Central memory CD8-positive, alpha-beta T cell (primary cell): ENCODE measurements around the gene RASSF5.

Experiments used
- ATAC-seq: fragments of 150-1000 bp; cut with Tn5 transposase; replicated peaks from 2 replicates; pipeline ENCODE4 v1.10.0; 2022; ENCODE audit warnings: mild to moderate bottlenecking, moderate FRiP score, moderate number of reproducible peaks; ENCODE audit not compliant: poor library complexity, severe bottlenecking; ENCODE audit errors: extremely low read depth
- DNase-seq, 2 donors: peaks; one replicate each; pipeline ENCODE4 v3.0.0; 2021; ENCODE audit warnings: low spot score in 2 of 2
- H3K27ac Mint-ChIP-seq: one replicate; pipeline ENCODE4 v1.8.0; 2022; ENCODE audit warnings: low read depth, mild to moderate bottlenecking, moderate library complexity, mixed read lengths
- H3K27me3 Mint-ChIP-seq: one replicate; pipeline ENCODE4 v1.8.0; 2022; ENCODE audit warnings: mixed read lengths
- H3K36me3 Mint-ChIP-seq: one replicate; pipeline ENCODE4 v1.8.0; 2022; ENCODE audit warnings: mild to moderate bottlenecking, moderate library complexity, mixed read lengths; ENCODE audit not compliant: insufficient read depth
- H3K4me1 Mint-ChIP-seq: one replicate; pipeline ENCODE4 v1.8.0; 2022; ENCODE audit warnings: mixed read lengths
- H3K4me3 Mint-ChIP-seq: one replicate; pipeline ENCODE4 v1.8.0; 2022; ENCODE audit warnings: mild to moderate bottlenecking, moderate library complexity, mixed read lengths
- H3K9me3 Mint-ChIP-seq: one replicate; pipeline ENCODE4 v1.8.0; 2022; ENCODE audit warnings: mixed read lengths

RASSF5 gene

DNA sequence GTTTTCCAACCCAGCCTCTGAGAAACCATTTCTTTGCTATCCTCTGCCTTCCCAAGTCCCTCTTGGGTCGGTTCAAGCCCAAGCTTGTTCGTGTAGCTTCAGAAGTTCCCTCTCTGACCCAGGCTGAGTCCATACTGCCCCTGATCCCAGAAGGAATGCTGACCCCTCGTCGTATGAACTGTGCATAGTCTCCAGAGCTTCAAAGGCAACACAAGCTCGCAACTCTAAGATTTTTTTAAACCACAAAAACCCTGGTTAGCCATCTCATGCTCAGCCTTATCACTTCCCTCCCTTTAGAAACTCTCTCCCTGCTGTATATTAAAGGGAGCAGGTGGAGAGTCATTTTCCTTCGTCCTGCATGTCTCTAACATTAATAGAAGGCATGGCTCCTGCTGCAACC lies 81.2 kb downstream of the RASSF5 start:
- DNase-seq = no peak
- Mint-ChIP-seq H3K27me3 (no peaks in the 10 kb centered on the region), H3K9me3 (no peaks in the 10 kb centered on the region), H3K4me3 (no peak overlapping the region), H3K4me1 (peaks cover 48% of the 10 kb centered on the region), H3K36me3 (peaks cover 73% of the 10 kb centered on the region), H3K27ac (peak overlapping the region; percentile 67)
- ATAC-seq = no peak

GRCh38 chr1:206589206-206589605 lies 81.9 kb downstream of the RASSF5 start:
- ATAC-seq = no peak
- Mint-ChIP-seq H3K4me1 (peaks cover 48% of the 10 kb centered on the region), H3K36me3 (peaks cover 65% of the 10 kb centered on the region), H3K9me3 (no peaks in the 10 kb centered on the region), H3K27me3 (no peaks in the 10 kb centered on the region), H3K4me3 (no peak overlapping the region), H3K27ac (peak overlapping the region; percentile 67)
- no peak for DNase-seq

- Mint-ChIP-seq H3K27me3 (no peaks in the 10 kb centered on the region), H3K4me1 (peaks cover 47% of the 10 kb centered on the region), H3K4me3 (no peak overlapping the region), H3K27ac (peak overlapping the region; percentile 55), H3K9me3 (no peaks in the 10 kb centered on the region), H3K36me3 (peaks cover 69% of the 10 kb centered on the region)
- DNase-seq (no peak), ATAC-seq (peak; percentile 89)
These were observed 82.9 kb downstream of the RASSF5 start for GRCh38 chr1:206590025-206590758.

DNA sequence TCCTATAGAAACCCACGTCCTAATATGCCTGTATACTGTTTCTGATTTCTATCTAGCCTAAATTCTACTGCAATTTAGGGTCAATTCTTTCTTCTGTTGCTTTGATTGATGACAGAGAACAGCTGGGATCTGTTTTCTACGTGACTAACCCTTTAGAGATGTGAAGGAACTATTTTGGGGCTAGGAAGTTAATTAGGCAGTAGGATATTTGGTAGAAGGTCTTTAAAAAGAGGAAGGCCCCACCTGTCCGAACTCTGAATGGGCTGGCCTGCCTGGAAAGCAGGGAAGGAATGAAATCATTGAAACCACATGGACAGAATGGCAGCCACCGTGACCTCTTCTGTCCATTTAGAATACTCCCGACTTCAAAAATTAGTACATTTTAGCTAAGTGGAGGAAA lies 83.9 kb downstream of the RASSF5 start:
- DNase-seq (no peak), ATAC-seq (no peak)
- Mint-ChIP-seq H3K27me3 (no peaks in the 10 kb centered on the region), H3K27ac (peak overlapping the region; percentile 55), H3K4me1 (peaks cover 45% of the 10 kb centered on the region), H3K4me3 (no peak overlapping the region), H3K36me3 (peaks cover 68% of the 10 kb centered on the region), H3K9me3 (no peaks in the 10 kb centered on the region)

DNA sequence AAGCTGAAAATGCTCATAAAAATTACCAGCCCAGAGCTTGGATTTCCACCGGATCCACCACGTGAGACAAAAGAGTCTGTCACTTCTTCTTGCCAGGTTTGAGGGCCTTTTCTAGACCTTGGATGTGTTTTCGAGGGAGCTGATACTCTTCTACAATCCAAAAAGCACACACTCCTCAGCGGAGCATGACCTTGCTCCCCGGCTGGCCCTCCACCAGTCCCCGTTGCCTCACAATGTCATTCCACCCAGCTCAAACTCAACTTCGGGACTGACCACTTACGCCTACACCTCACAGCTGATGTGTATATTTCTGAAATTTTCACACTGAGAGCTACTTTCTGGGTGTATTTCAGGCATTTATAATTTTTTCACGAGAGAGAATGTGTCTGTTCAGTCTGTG lies 84.4 kb downstream of the RASSF5 start:
- DNase-seq = no peak
- Mint-ChIP-seq H3K9me3 (no peaks in the 10 kb centered on the region), H3K27ac (peak overlapping the region; percentile 88), H3K4me3 (no peak overlapping the region), H3K36me3 (peaks cover 65% of the 10 kb centered on the region), H3K4me1 (peaks cover 45% of the 10 kb centered on the region), H3K27me3 (no peaks in the 10 kb centered on the region)
- ATAC-seq = no peak

GRCh38 chr1:206593351-206593925 lies 86.1 kb downstream of the RASSF5 start:
- Mint-ChIP-seq H3K4me3 (no peak overlapping the region), H3K36me3 (peaks cover 61% of the 10 kb centered on the region), H3K27ac (peak overlapping the region; percentile 88), H3K4me1 (peaks cover 45% of the 10 kb centered on the region), H3K27me3 (no peaks in the 10 kb centered on the region), H3K9me3 (no peaks in the 10 kb centered on the region)
- DNase-seq (no peak), ATAC-seq (no peak)

- Mint-ChIP-seq H3K9me3 (no peaks in the 10 kb centered on the region), H3K4me1 (peaks cover 25% of the 10 kb centered on the region), H3K27me3 (no peaks in the 10 kb centered on the region), H3K4me3 (no peak overlapping the region), H3K36me3 (peaks cover 58% of the 10 kb centered on the region), H3K27ac (no peak overlapping the region)
- DNase-seq (no peak), ATAC-seq (no peak)
These were observed 88.4 kb downstream of the RASSF5 start for GRCh38 chr1:206595581-206596318.

DNA sequence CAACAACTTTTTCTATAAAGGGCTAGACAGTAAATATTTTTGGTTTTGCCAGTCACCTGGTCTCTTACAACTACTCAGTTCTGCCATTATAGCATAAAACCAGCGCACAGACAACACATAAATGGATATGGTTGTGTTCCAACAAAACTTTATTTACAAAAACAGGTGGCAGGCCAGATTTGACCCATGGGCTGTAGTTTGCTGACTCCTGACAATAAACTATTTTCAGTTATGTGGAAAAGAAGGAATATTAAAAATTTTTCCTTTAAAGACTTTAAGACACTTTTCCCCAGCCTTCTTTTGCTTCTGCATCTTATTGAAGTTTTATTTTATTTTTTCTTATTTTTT lies 89.0 kb downstream of the RASSF5 start:
- no peaks in the 10 kb centered on the region for H3K27me3 Mint-ChIP-seq
- H3K9me3 Mint-ChIP-seq = no peaks in the 10 kb centered on the region
- H3K4me1 Mint-ChIP-seq = peaks cover 21% of the 10 kb centered on the region
- no peak for DNase-seq
- ATAC-seq = no peak
- no peak overlapping the region for H3K27ac Mint-ChIP-seq
- H3K36me3 Mint-ChIP-seq = peaks cover 55% of the 10 kb centered on the region
- H3K4me3 Mint-ChIP-seq = no peak overlapping the region

DNA sequence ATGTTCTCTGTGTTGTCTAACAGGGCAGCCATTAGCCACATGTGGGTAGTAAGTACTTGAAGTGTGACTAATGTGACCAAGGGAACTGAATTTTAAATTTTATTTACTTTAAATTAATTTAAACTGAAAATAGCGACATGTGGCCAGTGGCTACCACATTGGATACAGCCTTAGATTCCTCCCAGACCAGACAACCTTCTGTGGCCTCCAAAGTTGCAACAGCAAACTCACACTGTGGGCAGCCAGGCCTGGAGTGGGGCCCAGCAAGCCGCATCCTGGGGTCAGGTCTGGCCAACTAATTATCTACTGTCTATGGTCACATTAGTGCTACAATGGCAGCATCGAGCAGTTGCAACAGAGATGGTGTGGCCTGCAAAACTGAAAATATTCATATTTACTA lies 93.2 kb downstream of the RASSF5 start:
- Mint-ChIP-seq H3K4me3 (no peak overlapping the region), H3K9me3 (no peaks in the 10 kb centered on the region), H3K4me1 (no peaks in the 10 kb centered on the region), H3K27ac (no peak overlapping the region), H3K27me3 (no peaks in the 10 kb centered on the region), H3K36me3 (peaks cover 53% of the 10 kb centered on the region)
- no peak for DNase-seq
- ATAC-seq = no peak

DNA sequence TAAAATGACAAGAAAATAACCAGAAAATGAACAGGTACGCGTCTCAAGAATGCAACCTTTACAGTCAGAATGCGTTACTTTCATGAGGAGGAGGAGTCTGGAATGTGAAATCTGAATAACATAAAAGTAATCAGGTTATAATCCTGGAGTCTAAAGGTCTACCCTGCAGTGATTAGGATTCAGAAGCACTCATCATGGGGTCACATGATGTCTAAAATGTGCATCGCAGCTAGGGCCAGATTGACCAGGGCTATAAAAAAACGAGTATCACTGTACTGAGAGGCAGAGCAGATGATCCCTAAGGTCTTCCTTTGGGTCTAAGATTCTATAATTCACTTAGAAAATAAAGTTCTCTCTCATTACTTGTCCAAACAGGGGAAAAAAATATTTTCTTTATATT lies 97.5 kb downstream of the RASSF5 start:
- H3K4me1 Mint-ChIP-seq = peaks cover 7% of the 10 kb centered on the region
- no peak overlapping the region for H3K4me3 Mint-ChIP-seq
- no peak for DNase-seq
- H3K9me3 Mint-ChIP-seq = no peaks in the 10 kb centered on the region
- H3K27ac Mint-ChIP-seq = no peak overlapping the region
- ATAC-seq = no peak
- no peaks in the 10 kb centered on the region for H3K27me3 Mint-ChIP-seq
- peaks cover 46% of the 10 kb centered on the region for H3K36me3 Mint-ChIP-seq

DNA sequence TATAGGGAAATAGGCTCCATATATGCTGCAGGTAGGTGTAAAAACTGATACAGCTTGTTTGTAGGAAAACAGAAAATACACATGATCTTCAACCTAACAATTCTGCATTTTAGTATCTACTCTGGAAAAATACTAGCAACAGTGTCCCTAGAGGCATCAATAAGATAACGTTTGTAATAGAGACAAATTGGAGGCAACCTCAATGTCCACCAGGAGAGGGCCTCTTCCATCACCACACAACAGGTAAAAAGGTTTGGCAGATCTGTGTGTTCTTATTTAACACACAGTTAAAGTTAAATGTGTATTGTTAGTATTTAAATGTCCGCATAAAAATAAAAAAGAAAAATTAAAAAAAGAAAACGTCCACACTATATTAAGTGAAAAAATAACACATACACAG lies 99.5 kb downstream of the RASSF5 start:
- Mint-ChIP-seq H3K9me3 (no peaks in the 10 kb centered on the region), H3K27me3 (no peaks in the 10 kb centered on the region), H3K27ac (peak overlapping the region; percentile 61), H3K4me1 (peaks cover 14% of the 10 kb centered on the region), H3K4me3 (no peak overlapping the region), H3K36me3 (peaks cover 46% of the 10 kb centered on the region)
- ATAC-seq = no peak
- DNase-seq = no peak

GRCh38 chr1:206608108-206608698 lies 100.9 kb downstream of the RASSF5 start:
- DNase-seq (peak; percentile 35 to 42), ATAC-seq (no peak)
- Mint-ChIP-seq H3K27me3 (no peaks in the 10 kb centered on the region), H3K4me1 (peaks cover 17% of the 10 kb centered on the region), H3K36me3 (peaks cover 39% of the 10 kb centered on the region), H3K4me3 (no peak overlapping the region), H3K9me3 (no peaks in the 10 kb centered on the region), H3K27ac (no peak overlapping the region)
